RWPE1 (cell line): ENCODE measurements around the gene CD3D.
A peak's percentile ranks its signal among the peaks of the same experiment; 100 is the strongest.

Source experiments
- CTCF ChIA-PET: fragments of 350-600 bp; sonication (Branson Sonifier 250); formaldehyde crosslinking; extraction: SDS; loops from one replicate; lab custom pipeline; 2021; lab: Yijun Ruan, JAX
- POLR2A ChIA-PET: fragments of 400-600 bp; formaldehyde crosslinking; extraction: SDS; loops from one replicate; lab custom pipeline; 2020; ENCODE audit warnings: antibody characterized with exemption; ENCODE audit not compliant: low non-redundant PET; lab: Yijun Ruan, JAX
- DNase-seq: peaks from one replicate; pipeline ENCODE4 v3.0.0; 2012; ENCODE audit warnings: low spot score
- H3K27ac ChIP-seq: fragments of 450-650 bp; 2 replicates; pipeline ENCODE4 v1.5.1; 2017
- CTCF ChIP-seq: fragments of 450-650 bp; conservative IDR thresholded peaks from 2 replicates; pipeline ENCODE4 v1.5.1; 2017; ENCODE audit warnings: low read depth, mild to moderate bottlenecking

Gene CD3D

GRCh38 chr11:118374729-118375128, 32.2 kb upstream of the CD3D start:
- CTCF ChIA-PET = no interaction called here
- H3K27ac ChIP-seq = no peak overlapping the region
- no peak for DNase-seq
- POLR2A ChIA-PET = no interaction called here
- no peak for TF ChIP-seq CTCF

- DNase-seq = no peak
- ChIA-PET CTCF (interaction anchor here (0.5 kb wide), 1 partner anchor 8 kb away, joined by 3 read pairs; no protein-coding TSS in a partner anchor), POLR2A (no interaction called here)
- H3K27ac ChIP-seq = no peak overlapping the region
- no peak for TF ChIP-seq CTCF
These were observed 31.4 kb upstream of the CD3D start for GRCh38 chr11:118373871-118374270.

GRCh38 chr11:118373263-118373662, 30.8 kb upstream of the CD3D start:
- no peak overlapping the region for H3K27ac ChIP-seq
- DNase-seq = no peak
- CTCF ChIA-PET = no interaction called here
- TF ChIP-seq CTCF = no peak
- POLR2A ChIA-PET = no interaction called here

- CTCF ChIA-PET = interaction anchor here (0.5 kb wide), 1 partner anchor 89 kb away, joined by 3 read pairs; no protein-coding TSS in a partner anchor
- no peak overlapping the region for H3K27ac ChIP-seq
- TF ChIP-seq CTCF = no peak
- POLR2A ChIA-PET = no interaction called here
- peak; percentile 8 for DNase-seq
These were observed 28.3 kb upstream of the CD3D start for GRCh38 chr11:118370774-118371173.

- POLR2A ChIA-PET = no interaction called here
- TF ChIP-seq CTCF = no peak
- no peak for DNase-seq
- H3K27ac ChIP-seq = no peak overlapping the region
- CTCF ChIA-PET = interaction anchor here (0.7 kb wide), 1 partner anchor 7 kb away, joined by 3 read pairs; no protein-coding TSS in a partner anchor
These were observed 23.8 kb upstream of the CD3D start for GRCh38 chr11:118366287-118366686.

GRCh38 chr11:118364956-118365615, 22.6 kb upstream of the CD3D start:
- DNase-seq = no peak
- ChIA-PET CTCF (interaction anchor here (0.6 to 0.9 kb wide), 2 partner anchors 70 to 580 kb away, joined by 3 read pairs; no protein-coding TSS in a partner anchor), POLR2A (no interaction called here)
- TF ChIP-seq CTCF = no peak
- H3K27ac ChIP-seq = no peak overlapping the region
